T-helper 1 cell treated with Interleukin-12 subunit alpha and Interleukin-12 subunit beta and Interleukin-4 antibody, amounts not matched to agents 30 μg/mL and 1 μg/mL, for 36 hours (primary cell): Measurements from ENCODE around the gene PDXK.
A peak's percentile ranks its signal among the peaks of the same experiment; 100 is the strongest.

ENCODE experiments used
- H3K27ac Mint-ChIP-seq: one replicate; pipeline ENCODE4 v1.8.0; 2021; ENCODE audit warnings: mild to moderate bottlenecking, mixed read lengths
- H3K27me3 Mint-ChIP-seq: one replicate; pipeline ENCODE4 v1.8.0; 2021; ENCODE audit warnings: low read depth, mixed read lengths
- H3K36me3 Mint-ChIP-seq: one replicate; pipeline ENCODE4 v1.8.0; 2021; ENCODE audit warnings: low read depth, mixed read lengths
- H3K4me1 Mint-ChIP-seq: one replicate; pipeline ENCODE4 v1.8.0; 2021; ENCODE audit warnings: low read depth, mixed read lengths
- H3K4me3 Mint-ChIP-seq: one replicate; pipeline ENCODE4 v1.8.0; 2021; ENCODE audit warnings: mild to moderate bottlenecking, moderate library complexity, mixed read lengths
- H3K9me3 Mint-ChIP-seq: one replicate; pipeline ENCODE4 v1.8.0; 2021; ENCODE audit warnings: mixed read lengths

PDXK gene

GRCh38 chr21:43779660-43780059, 60.7 kb downstream of the PDXK start:
- H3K9me3 Mint-ChIP-seq = no peaks in the 10 kb centered on the region
- peaks cover 6% of the 10 kb centered on the region for H3K36me3 Mint-ChIP-seq
- H3K4me1 Mint-ChIP-seq = peaks cover 46% of the 10 kb centered on the region
- H3K27me3 Mint-ChIP-seq = no peaks in the 10 kb centered on the region
- peak overlapping the region; percentile 44 for H3K27ac Mint-ChIP-seq
- no peak overlapping the region for H3K4me3 Mint-ChIP-seq

- no peak overlapping the region for H3K4me3 Mint-ChIP-seq
- H3K4me1 Mint-ChIP-seq = peaks cover 38% of the 10 kb centered on the region
- H3K9me3 Mint-ChIP-seq = no peaks in the 10 kb centered on the region
- H3K27me3 Mint-ChIP-seq = no peaks in the 10 kb centered on the region
- H3K27ac Mint-ChIP-seq = no peak overlapping the region
- no peaks in the 10 kb centered on the region for H3K36me3 Mint-ChIP-seq
Measured at GRCh38 chr21:43781846-43782245, 62.9 kb downstream of the PDXK start.

- Mint-ChIP-seq H3K27ac (peak overlapping the region; percentile 76), H3K4me1 (peaks cover 36% of the 10 kb centered on the region)
Measured at GRCh38 chr21:43782431-43783097, 63.6 kb downstream of the PDXK start.

GRCh38 chr21:43783098-43783700, 64.3 kb downstream of the PDXK start:
- Mint-ChIP-seq H3K27me3 (no peaks in the 10 kb centered on the region), H3K36me3 (no peaks in the 10 kb centered on the region), H3K9me3 (no peaks in the 10 kb centered on the region), H3K4me1 (peaks cover 32% of the 10 kb centered on the region), H3K4me3 (no peak overlapping the region), H3K27ac (peak overlapping the region; percentile 76)

More at GRCh38 chr21:43782431-43783097, 63.6 kb downstream of the PDXK start:
- Mint-ChIP-seq H3K27me3 (no peaks in the 10 kb centered on the region), H3K9me3 (no peaks in the 10 kb centered on the region), H3K36me3 (no peaks in the 10 kb centered on the region), H3K4me3 (no peak overlapping the region)

- Mint-ChIP-seq H3K36me3 (no peaks in the 10 kb centered on the region), H3K4me3 (no peak overlapping the region), H3K27ac (no peak overlapping the region), H3K4me1 (peaks cover 20% of the 10 kb centered on the region), H3K27me3 (no peaks in the 10 kb centered on the region), H3K9me3 (no peaks in the 10 kb centered on the region)
Measured at GRCh38 chr21:43785134-43785533, 66.2 kb downstream of the PDXK start.

- H3K4me1 Mint-ChIP-seq = peaks cover 30% of the 10 kb centered on the region
- no peak overlapping the region for H3K27ac Mint-ChIP-seq
- H3K27me3 Mint-ChIP-seq = no peaks in the 10 kb centered on the region
- no peak overlapping the region for H3K4me3 Mint-ChIP-seq
- no peaks in the 10 kb centered on the region for H3K9me3 Mint-ChIP-seq
- no peaks in the 10 kb centered on the region for H3K36me3 Mint-ChIP-seq
Measured at GRCh38 chr21:43786300-43786806, 67.4 kb downstream of the PDXK start.

- Mint-ChIP-seq H3K27me3 (no peaks in the 10 kb centered on the region), H3K9me3 (no peaks in the 10 kb centered on the region), H3K4me1 (peaks cover 32% of the 10 kb centered on the region), H3K36me3 (peaks cover under 1% of the 10 kb centered on the region), H3K27ac (no peak overlapping the region), H3K4me3 (no peak overlapping the region)
Measured at GRCh38 chr21:43786807-43787440, 68.0 kb downstream of the PDXK start.

GRCh38 chr21:43789276-43790009, 70.5 kb downstream of the PDXK start, which contains the start of gene RRP1:
TSS of gene RRP1 (plus strand) at chr21:43789577. CDS start at chr21:43789630, 53 bp downstream.
- H3K27me3 Mint-ChIP-seq = no peaks in the 10 kb centered on the region
- H3K36me3 Mint-ChIP-seq = peaks cover 6% of the 10 kb centered on the region
- H3K27ac Mint-ChIP-seq = peak within 1 kb of the TSS; percentile 92
- peak within 1 kb of the TSS; percentile 96 for H3K4me3 Mint-ChIP-seq
- H3K9me3 Mint-ChIP-seq = no peaks in the 10 kb centered on the region
- H3K4me1 Mint-ChIP-seq = peaks cover 22% of the 10 kb centered on the region

GRCh38 chr21:43790010-43790524, 71.1 kb downstream of the PDXK start:
- Mint-ChIP-seq H3K27ac (peak overlapping the region; percentile 92), H3K4me1 (peaks cover 22% of the 10 kb centered on the region), H3K4me3 (peak overlapping the region; percentile 96), H3K9me3 (no peaks in the 10 kb centered on the region), H3K36me3 (peaks cover 9% of the 10 kb centered on the region), H3K27me3 (no peaks in the 10 kb centered on the region)

GRCh38 chr21:43792406-43792805, 73.5 kb downstream of the PDXK start:
- H3K36me3 Mint-ChIP-seq = peaks cover 20% of the 10 kb centered on the region
- H3K4me1 Mint-ChIP-seq = peaks cover 22% of the 10 kb centered on the region
- no peaks in the 10 kb centered on the region for H3K27me3 Mint-ChIP-seq
- no peaks in the 10 kb centered on the region for H3K9me3 Mint-ChIP-seq
- H3K27ac Mint-ChIP-seq = no peak overlapping the region
- peak overlapping the region; percentile 38 for H3K4me3 Mint-ChIP-seq

GRCh38 chr21:43793243-43793642, 74.3 kb downstream of the PDXK start:
- Mint-ChIP-seq H3K27me3 (no peaks in the 10 kb centered on the region), H3K36me3 (peaks cover 22% of the 10 kb centered on the region), H3K4me3 (no peak overlapping the region), H3K4me1 (peaks cover 22% of the 10 kb centered on the region), H3K9me3 (no peaks in the 10 kb centered on the region), H3K27ac (no peak overlapping the region)

GRCh38 chr21:43794311-43794710, 75.4 kb downstream of the PDXK start:
- Mint-ChIP-seq H3K27ac (no peak overlapping the region), H3K27me3 (no peaks in the 10 kb centered on the region), H3K9me3 (no peaks in the 10 kb centered on the region), H3K36me3 (peaks cover 30% of the 10 kb centered on the region), H3K4me3 (no peak overlapping the region), H3K4me1 (peaks cover 22% of the 10 kb centered on the region)

GRCh38 chr21:43794857-43795256, 75.9 kb downstream of the PDXK start:
- Mint-ChIP-seq H3K27ac (no peak overlapping the region), H3K36me3 (peaks cover 30% of the 10 kb centered on the region), H3K4me1 (peaks cover 21% of the 10 kb centered on the region), H3K9me3 (no peaks in the 10 kb centered on the region), H3K27me3 (no peaks in the 10 kb centered on the region), H3K4me3 (no peak overlapping the region)

- H3K4me3 Mint-ChIP-seq = no peak overlapping the region
- no peaks in the 10 kb centered on the region for H3K27me3 Mint-ChIP-seq
- no peaks in the 10 kb centered on the region for H3K9me3 Mint-ChIP-seq
- H3K4me1 Mint-ChIP-seq = peaks cover 2% of the 10 kb centered on the region
- H3K36me3 Mint-ChIP-seq = peaks cover 30% of the 10 kb centered on the region
- H3K27ac Mint-ChIP-seq = no peak overlapping the region
Measured at GRCh38 chr21:43797415-43797814, 78.5 kb downstream of the PDXK start.
